GM12878 (cell line): ENCODE measurements around the gene CCL22. TPM values are rescaled to one million over a fixed set of nuclear protein-coding genes. Genes with fewer than 3 reads are reported as not detected.

Source experiments
- ATAC-seq: fragments of 200-7000 bp; cut with Tn5 transposase; 3 replicates; pipeline ENCODE4 v1.9.1; 2020; ENCODE audit warnings: mild to moderate bottlenecking, moderate library complexity
- BruUV-seq: library from RNA; stranded (reverse); fragments of 400-500 nt; replicated peaks from 2 replicates; lab custom pipeline; 2021; lab: Mats Ljungman, UMichigan
- CTCF ChIA-PET: fragments of 300-600 bp; sonication (Branson Sonifier 250); formaldehyde crosslinking; extraction: SDS; loops from one replicate; lab custom pipeline; 2021; ENCODE audit warnings: inconsistent platforms; lab: Yijun Ruan, JAX
- POLR2A ChIA-PET: fragments of 350-600 bp; formaldehyde crosslinking; extraction: SDS; loops from one replicate; lab custom pipeline; 2021; ENCODE audit warnings: inconsistent platforms; lab: Charles Lee
- RAD21 ChIA-PET: fragments of 300-600 bp; sonication (Branson Sonifier 250); formaldehyde crosslinking; loops from one replicate; lab custom pipeline; 2023; ENCODE audit warnings: antibody characterized with exemption; ENCODE audit not compliant: unreplicated experiment; lab: Charles Lee
- SMC1A ChIA-PET: fragments of 300-600 bp; sonication (Branson Sonifier 250); formaldehyde crosslinking; loops from one replicate; lab custom pipeline; 2023; ENCODE audit not compliant: unreplicated experiment, uncharacterized antibody; lab: Charles Lee
- DNase-seq: peaks from one replicate; pipeline ENCODE4 v3.0.0-alpha.2; 2011; ENCODE audit warnings: low read depth, low spot score
- FAIRE-seq: peaks from 3 replicates; lab custom pipeline; 2011; peaks lifted over from hg19 to GRCh38; lab: Jason Lieb, UNC
- H2AFZ ChIP-seq: 2 replicates; pipeline ENCODE4 v1.6.0; 2011; ENCODE audit warnings: low read depth, low read length, control low read depth; ENCODE audit not compliant: control insufficient read depth
- H3K27ac ChIP-seq: 2 replicates; pipeline ENCODE4 v1.5.1; 2011; ENCODE audit warnings: control low read depth; ENCODE audit not compliant: control insufficient read depth, insufficient read depth
- H3K27me3 ChIP-seq, 2 experiments: replicated peaks in 1 of 2; 2 replicates each; pipeline versions ENCODE4 v1.6.0 to v1.6.1; 2011; ENCODE audit warnings: low read length in 1 of 2; ENCODE audit not compliant: control insufficient read depth in 2 of 2, insufficient read depth in 2 of 2
- H3K36me3 ChIP-seq, 2 experiments: 2 replicates each; pipeline ENCODE4 v1.5.1; 2011; ENCODE audit warnings: low read length in 1 of 2; ENCODE audit not compliant: control insufficient read depth in 2 of 2, insufficient read depth in 2 of 2
- H3K4me1 ChIP-seq: 2 replicates; pipeline ENCODE4 v1.6.1; 2011; ENCODE audit warnings: mild to moderate bottlenecking, low read length, moderate library complexity, mixed read lengths; ENCODE audit not compliant: control insufficient read depth, insufficient read depth
- H3K4me2 ChIP-seq: 2 replicates; pipeline ENCODE4 v1.6.0; 2011; ENCODE audit warnings: control low read depth; ENCODE audit not compliant: control insufficient read depth, insufficient read depth
- H3K4me3 ChIP-seq: fragments of 200-600 bp; sonication (generic); 2 replicates; pipeline ENCODE4 v1.5.1; 2016
- H3K79me2 ChIP-seq: 2 replicates; pipeline ENCODE4 v1.6.0; 2011; ENCODE audit warnings: low read length; ENCODE audit not compliant: control insufficient read depth, insufficient read depth
- H3K9ac ChIP-seq: 2 replicates; pipeline ENCODE4 v1.8.0; 2011; ENCODE audit warnings: low read length, control low read depth, mixed read lengths; ENCODE audit not compliant: control insufficient read depth, insufficient read depth
- H3K9me3 ChIP-seq: replicated peaks from 3 replicates; pipeline ENCODE4 v1.5.1; 2011; ENCODE audit warnings: mild to moderate bottlenecking, low read length; ENCODE audit not compliant: control insufficient read depth, insufficient read depth
- H4K20me1 ChIP-seq: 2 replicates; pipeline ENCODE4 v1.6.0; 2011; ENCODE audit not compliant: control insufficient read depth, insufficient read depth
- FOS ChIP-seq: IDR thresholded peaks from 3 replicates; pipeline ENCODE4 v1.6.1; 2011; ENCODE audit warnings: borderline replicate concordance; ENCODE audit not compliant: insufficient read length; ENCODE audit errors: extremely low read depth
- NBN ChIP-seq: fragments of 450-650 bp; IDR thresholded peaks from 2 replicates; pipeline ENCODE4 v1.6.1; 2016
- NFYB ChIP-seq: IDR thresholded peaks from 2 replicates; pipeline ENCODE4 v1.6.1; 2011; ENCODE audit warnings: low read depth, mild to moderate bottlenecking, low read length, improper control_type of control experiment, moderate library complexity; ENCODE audit not compliant: insufficient read depth
- NRF1 ChIP-seq: conservative IDR thresholded peaks from 2 replicates; pipeline ENCODE4 v1.6.1; 2011; ENCODE audit warnings: mild to moderate bottlenecking, low read depth, low read length, improper control_type of control experiment
- PAX5 ChIP-seq: IDR thresholded peaks from 2 replicates; pipeline ENCODE4 v1.6.1; 2011; ENCODE audit warnings: low read depth, low read length, borderline replicate concordance
- RB1 ChIP-seq: fragments of 450-650 bp; formaldehyde crosslinking; IDR thresholded peaks from 2 replicates; pipeline ENCODE4 v1.6.1; 2017; ENCODE audit warnings: mild to moderate bottlenecking, borderline replicate concordance
- RELA ChIP-seq: fragments of 450-650 bp; IDR thresholded peaks from 2 replicates; pipeline ENCODE4 v1.8.0; 2014; ENCODE audit warnings: borderline replicate concordance; ENCODE audit not compliant: partially characterized antibody
- SMARCA5 ChIP-seq: fragments of 450-650 bp; IDR thresholded peaks from 2 replicates; pipeline ENCODE4 v1.6.1; 2017; ENCODE audit warnings: mild to moderate bottlenecking
- ZBTB4 ChIP-seq: fragments of 450-650 bp; formaldehyde crosslinking; IDR thresholded peaks from 2 replicates; pipeline ENCODE4 v1.4.0; 2022; ENCODE audit warnings: mild to moderate bottlenecking, moderate library complexity
- ZNF384 ChIP-seq: IDR thresholded peaks from 2 replicates; pipeline ENCODE4 v1.6.1; 2012; ENCODE audit warnings: low read depth, mild to moderate bottlenecking, low read length, improper control_type of control experiment, borderline replicate concordance
- WGBS: methylation state at CpG from one replicate; pipeline ENCODE4 v1.1.6; 2016; ENCODE audit warnings: low lambda C conversion rate; ENCODE audit not compliant: insufficient replicate concordance, insufficient coverage; ENCODE audit errors: missing lambda C conversion rate; 5-methylcytosine and 5-hydroxymethylcytosine counted together
- in situ Hi-C: fragments of 300-500 bp; cut with MboI; formaldehyde crosslinking; loops from 9 replicates; pipeline ENCODE4 v1.14.3; 2018; ENCODE audit warnings: mixed read lengths
- intact Hi-C: fragments of 100-400 bp; cut with micrococcal nuclease; formaldehyde crosslinking; loops from one replicate; pipeline ENCODE4 v1.14.2; 2022; ENCODE audit not compliant: unreplicated experiment
- polyA plus RNA-seq, 11 experiments: library from polyadenylated mRNA; depleted of rRNA in 4 of 11; unstranded in 6 of 11; stranded (reverse) in 5 of 11; fragments of >200 nt; fragmentation: Nextera tagmentation in 4 of 11; fragmentation: Illumina TruSeq in 1 of 11; extraction: Ambion mirVana in 4 of 11; extraction: Trizol in 1 of 11; gene quantifications; 1 replicate in 1 of 11; 2 replicates in 10 of 11; pipeline versions ENCODE4 v1.2.1 to v1.2.3, GENCODE V29; 2011 to 2016; ENCODE audit warnings: inconsistent platforms in 2 of 11, missing spikeins in 2 of 11, low read depth in 1 of 11
- total RNA-seq, 4 experiments: library from RNA; depleted of rRNA in 3 of 4; stranded (reverse); fragments of >200 nt in 3 of 4; fragmentation: Illumina TruSeq in 1 of 4; extraction: Trizol in 1 of 4; gene quantifications; 2 replicates each; pipeline versions ENCODE4 v1.2.1 to v1.2.3, GENCODE V29; 2013 to 2021

The CCL22 gene
- total and polyA plus RNA-seq, 10 of the 15 experiments (the other 5 are each of a cell fraction or from before 2014, with no cell fraction given) = 38.0 to 704 (median 349) TPM

GRCh38 chr16:57318240-57318970 lies 40.2 kb upstream of the CCL22 start:
- POLR2A ChIA-PET = no interaction called here
- H4K20me1 ChIP-seq = no peaks in the 10 kb centered on the region
- ATAC-seq (no peak), FAIRE-seq (no peak)
- H3K36me3 ChIP-seq = no peaks in the 10 kb centered on the region
- SMC1A ChIA-PET = no interaction called here
- BruUV-seq = no TSS peak
- CTCF ChIA-PET = no interaction called here
- H3K9me3 ChIP-seq = no peaks in the 10 kb centered on the region
- peaks cover 16% of the 10 kb centered on the region for H3K4me1 ChIP-seq
- TF ChIP-seq ZBTB4 (CRISPR knock-in tag) = no peak
- TF ChIP-seq FOS = no peak
- TF ChIP-seq NRF1 = no peak
- TF ChIP-seq ZNF384 = no peak
- TF ChIP-seq NBN = no peak
- no peak for TF ChIP-seq SMARCA5
- no peak for TF ChIP-seq RELA
- TF ChIP-seq NFYB = no peak
- TF ChIP-seq PAX5 = no peak
- TF ChIP-seq RB1 = no peak
- TF ChIP-seq, all 136 proteins: peak for 0
- H3K9ac ChIP-seq = no peak overlapping the region
- no peak overlapping the region for H3K27ac ChIP-seq
- H3K79me2 ChIP-seq = no peaks in the 10 kb centered on the region
- WGBS = 76% methylated on average over 13 of the region's 13 CpGs
- H3K4me3 ChIP-seq = no peak overlapping the region
- H3K27me3 ChIP-seq = no peaks in the 10 kb centered on the region
- H2AFZ ChIP-seq = no peak overlapping the region
- intact Hi-C loops = no loop called here
- no peak for DNase-seq
- in situ Hi-C loops = no loop called here
- RAD21 ChIA-PET = no interaction called here
- no peak overlapping the region for H3K4me2 ChIP-seq
